HEK293T (cell line): Measurements from ENCODE around the gene SH3BP2.

Experiments used
- L3MBTL2 ChIP-seq: fragments of 450-650 bp; conservative IDR thresholded peaks from 2 replicates; pipeline ENCODE4 v1.6.1; 2016; ENCODE audit warnings: mild to moderate bottlenecking
- SP1 ChIP-seq: fragments of 450-650 bp; IDR thresholded peaks from 2 replicates; pipeline ENCODE4 v1.6.1; 2017

DNA sequence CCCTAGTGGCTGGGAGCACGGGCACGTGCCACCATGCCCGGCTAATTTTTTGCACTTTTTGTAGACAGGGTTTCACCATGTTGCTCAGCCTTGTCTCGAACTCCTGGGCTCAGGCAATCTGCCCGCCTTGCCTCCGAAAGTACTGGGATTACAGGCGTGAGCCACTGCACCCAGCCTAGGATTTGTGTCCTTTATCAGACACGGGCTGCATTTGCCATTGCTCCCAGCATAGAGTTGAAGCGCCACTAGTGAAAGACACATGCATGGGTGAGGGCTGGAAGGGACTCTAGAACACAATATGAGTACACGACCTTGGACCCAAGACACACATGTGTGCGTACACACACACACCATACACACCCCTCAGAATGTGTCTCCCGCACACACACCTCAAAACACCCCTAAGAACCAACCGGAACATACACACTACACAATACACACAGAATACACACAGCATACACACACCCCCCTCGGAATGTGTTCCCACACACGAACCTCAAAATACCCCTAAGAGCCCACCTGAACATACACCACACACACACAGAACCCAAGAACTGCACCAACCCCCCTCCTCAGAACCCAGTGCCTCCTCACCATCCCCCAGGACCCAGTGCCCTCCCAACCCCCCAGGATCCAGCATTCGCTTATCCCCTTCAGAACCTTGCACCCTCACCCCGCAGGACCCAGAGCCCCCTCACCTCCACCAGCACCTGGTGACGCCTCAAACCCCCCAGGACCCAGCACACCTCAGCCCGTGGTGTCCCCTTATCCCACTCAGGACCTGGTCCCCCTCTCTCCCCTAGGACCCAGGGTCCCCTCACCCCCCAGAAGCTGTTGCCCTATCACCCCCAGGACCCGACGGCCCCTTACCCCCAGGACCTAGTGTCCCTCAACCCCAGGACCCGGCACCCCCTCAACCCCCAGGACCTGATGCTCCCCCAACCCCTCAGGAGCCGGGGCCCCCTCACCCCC, 37.8 kb upstream of the SH3BP2 start:
- TF ChIP-seq L3MBTL2 (no peak), SP1 (no peak)
